ENCODE measurements around the gene MAP2K5.

DNA sequence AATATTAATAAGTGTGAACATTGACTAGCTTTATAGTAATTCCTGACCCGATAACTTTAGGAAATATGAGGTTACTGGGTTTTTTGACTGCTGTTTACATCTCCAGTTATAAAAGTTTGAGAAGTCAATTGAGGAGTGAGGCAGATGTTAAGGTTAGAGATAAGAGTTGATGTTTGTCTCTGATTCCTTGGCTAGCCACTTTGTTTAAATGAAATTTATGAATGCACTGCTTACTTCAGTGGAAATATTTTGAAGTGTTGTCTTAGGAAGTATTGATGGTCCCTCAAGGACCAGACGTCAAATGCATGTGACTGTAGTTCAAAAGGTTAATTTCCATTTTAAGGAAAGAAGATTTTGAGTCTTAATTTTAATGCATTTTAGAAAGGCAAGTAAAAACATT is 41.7 kb downstream of the MAP2K5 start:
- TF ChIP-seq, protein P1, sequence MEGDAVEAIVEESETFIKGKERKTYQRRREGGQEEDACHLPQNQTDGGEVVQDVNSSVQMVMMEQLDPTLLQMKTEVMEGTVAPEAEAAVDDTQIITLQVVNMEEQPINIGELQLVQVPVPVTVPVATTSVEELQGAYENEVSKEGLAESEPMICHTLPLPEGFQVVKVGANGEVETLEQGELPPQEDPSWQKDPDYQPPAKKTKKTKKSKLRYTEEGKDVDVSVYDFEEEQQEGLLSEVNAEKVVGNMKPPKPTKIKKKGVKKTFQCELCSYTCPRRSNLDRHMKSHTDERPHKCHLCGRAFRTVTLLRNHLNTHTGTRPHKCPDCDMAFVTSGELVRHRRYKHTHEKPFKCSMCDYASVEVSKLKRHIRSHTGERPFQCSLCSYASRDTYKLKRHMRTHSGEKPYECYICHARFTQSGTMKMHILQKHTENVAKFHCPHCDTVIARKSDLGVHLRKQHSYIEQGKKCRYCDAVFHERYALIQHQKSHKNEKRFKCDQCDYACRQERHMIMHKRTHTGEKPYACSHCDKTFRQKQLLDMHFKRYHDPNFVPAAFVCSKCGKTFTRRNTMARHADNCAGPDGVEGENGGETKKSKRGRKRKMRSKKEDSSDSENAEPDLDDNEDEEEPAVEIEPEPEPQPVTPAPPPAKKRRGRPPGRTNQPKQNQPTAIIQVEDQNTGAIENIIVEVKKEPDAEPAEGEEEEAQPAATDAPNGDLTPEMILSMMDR (IDR thresholded peaks at IDR 0.05), result no peak
- TF ChIP-seq ZFX (IDR thresholded peaks at IDR 0.05; ENCODE audit: borderline replicate concordance), result no peak
